Vagina (tissue), 2 donors: ENCODE data around the gene CASTOR2.

Experiments used
- CTCF ChIP-seq, 3 experiments: fragments of 450-650 bp in 2 of 3; fragments of 200-600 bp in 1 of 3; sonication (generic) in 1 of 3; IDR thresholded peaks; one replicate each; pipeline ENCODE4 v1.5.1; 2017 to 2019; ENCODE audit warnings: antibody characterized with exemption in 3 of 3, mild to moderate bottlenecking in 2 of 3, moderate library complexity in 2 of 3
- POLR2A ChIP-seq, 2 donors: fragments of 450-650 bp; IDR thresholded peaks; one replicate each; pipeline ENCODE4 v1.6.1; 2017; ENCODE audit warnings: antibody characterized with exemption in 2 of 2, mild to moderate bottlenecking in 2 of 2, moderate library complexity in 2 of 2

DNA sequence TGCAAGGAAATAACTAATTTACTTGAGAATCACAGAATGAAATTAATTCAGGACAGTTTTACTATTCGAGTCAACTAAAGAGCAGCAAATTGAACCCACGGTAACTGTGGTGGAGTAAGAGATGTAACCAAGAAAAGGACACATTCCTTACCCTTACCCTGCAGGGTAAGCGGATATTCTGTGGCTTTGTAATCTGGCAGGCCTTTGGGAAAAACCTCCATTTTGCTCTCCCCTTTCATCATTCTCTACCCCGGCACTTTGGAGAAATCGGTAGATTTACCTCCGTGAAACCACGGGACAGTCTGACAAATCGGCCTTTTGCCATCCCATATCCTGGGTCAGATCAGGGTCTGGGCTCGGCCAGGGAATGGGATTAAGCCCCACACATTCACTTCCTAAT lies 90.7 kb downstream of the CASTOR2 start:
- TF ChIP-seq CTCF (IDR thresholded peaks at IDR 0.05): no peak
- TF ChIP-seq POLR2A (IDR thresholded peaks at IDR 0.05): no peak
